ENCODE measurements around the gene MYLK3.

Gene MYLK3

GRCh38 chr16:46757339-46758050 is 9.4 kb upstream of the MYLK3 start:
- no peak for DNase-seq

- no peak for DNase-seq
Measured at GRCh38 chr16:46756772-46757171, 8.6 kb upstream of the MYLK3 start.

- no peak for DNase-seq
Measured at GRCh38 chr16:46753015-46753414, 4.9 kb upstream of the MYLK3 start.

DNA sequence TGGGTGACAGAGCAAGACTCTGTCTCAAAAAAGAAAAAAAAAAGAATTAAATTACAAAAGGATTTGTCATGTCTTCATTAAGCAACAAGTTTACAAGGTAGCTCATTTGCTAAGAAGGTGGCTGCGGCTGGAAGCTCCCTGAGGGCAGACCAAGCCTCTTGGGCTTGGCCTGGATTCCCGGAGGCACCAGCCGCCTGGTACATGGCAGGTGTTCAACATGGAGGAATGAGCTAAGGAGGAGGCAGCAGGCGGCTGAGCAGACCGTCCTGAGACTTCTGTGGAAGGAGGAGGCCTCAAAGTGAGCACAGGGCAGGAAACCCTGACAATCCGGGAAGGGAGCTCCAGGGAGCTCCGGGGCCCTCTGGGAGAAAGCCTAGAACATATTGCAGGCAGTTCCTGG is 3.2 kb upstream of the MYLK3 start:
- no peak for DNase-seq

DNA sequence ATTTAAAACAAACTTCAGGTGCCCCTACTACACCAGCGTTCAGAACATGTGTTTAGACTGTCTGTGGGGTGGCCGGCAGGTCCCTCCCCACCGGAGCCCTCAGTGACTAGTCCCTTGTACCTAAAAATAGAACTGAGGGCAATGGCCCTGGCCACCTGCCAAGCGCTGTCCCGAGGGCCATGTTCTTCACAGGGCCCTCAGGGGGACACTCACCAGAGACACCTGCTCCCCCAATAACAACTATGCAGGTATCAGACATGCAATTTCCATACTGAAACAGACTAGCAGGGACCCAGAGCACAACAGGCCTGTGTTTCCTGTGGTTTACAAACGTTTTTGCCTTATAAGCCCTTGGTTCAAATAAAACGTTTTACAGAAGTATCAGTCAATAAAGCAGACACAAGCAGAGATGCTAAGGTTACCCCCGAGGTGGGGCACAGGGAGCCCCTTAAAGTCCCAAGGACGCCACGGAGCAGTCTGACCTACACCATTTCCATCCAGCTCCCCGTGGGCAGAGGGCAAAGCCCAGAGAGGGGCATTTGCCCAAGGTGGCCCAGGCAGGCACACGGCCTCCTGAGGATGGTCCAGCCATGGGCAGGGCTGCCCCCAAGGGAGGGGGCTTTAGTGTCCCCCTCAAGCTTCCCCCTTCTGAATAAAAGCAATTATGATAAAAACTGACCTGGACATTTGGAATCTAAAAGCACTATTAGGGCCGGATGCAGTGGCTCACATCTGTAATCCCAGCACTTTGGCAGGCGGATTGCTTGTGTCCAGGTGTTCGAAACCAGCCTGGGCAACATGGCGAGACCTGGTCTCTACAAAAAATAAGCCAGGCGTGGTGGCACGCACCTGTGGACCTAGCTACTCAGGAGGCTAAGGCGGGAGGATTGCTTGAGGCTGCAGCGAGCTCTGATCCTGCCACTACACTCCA is 896 bp upstream of the MYLK3 start:
- peak; percentile 29 for DNase-seq

DNA sequence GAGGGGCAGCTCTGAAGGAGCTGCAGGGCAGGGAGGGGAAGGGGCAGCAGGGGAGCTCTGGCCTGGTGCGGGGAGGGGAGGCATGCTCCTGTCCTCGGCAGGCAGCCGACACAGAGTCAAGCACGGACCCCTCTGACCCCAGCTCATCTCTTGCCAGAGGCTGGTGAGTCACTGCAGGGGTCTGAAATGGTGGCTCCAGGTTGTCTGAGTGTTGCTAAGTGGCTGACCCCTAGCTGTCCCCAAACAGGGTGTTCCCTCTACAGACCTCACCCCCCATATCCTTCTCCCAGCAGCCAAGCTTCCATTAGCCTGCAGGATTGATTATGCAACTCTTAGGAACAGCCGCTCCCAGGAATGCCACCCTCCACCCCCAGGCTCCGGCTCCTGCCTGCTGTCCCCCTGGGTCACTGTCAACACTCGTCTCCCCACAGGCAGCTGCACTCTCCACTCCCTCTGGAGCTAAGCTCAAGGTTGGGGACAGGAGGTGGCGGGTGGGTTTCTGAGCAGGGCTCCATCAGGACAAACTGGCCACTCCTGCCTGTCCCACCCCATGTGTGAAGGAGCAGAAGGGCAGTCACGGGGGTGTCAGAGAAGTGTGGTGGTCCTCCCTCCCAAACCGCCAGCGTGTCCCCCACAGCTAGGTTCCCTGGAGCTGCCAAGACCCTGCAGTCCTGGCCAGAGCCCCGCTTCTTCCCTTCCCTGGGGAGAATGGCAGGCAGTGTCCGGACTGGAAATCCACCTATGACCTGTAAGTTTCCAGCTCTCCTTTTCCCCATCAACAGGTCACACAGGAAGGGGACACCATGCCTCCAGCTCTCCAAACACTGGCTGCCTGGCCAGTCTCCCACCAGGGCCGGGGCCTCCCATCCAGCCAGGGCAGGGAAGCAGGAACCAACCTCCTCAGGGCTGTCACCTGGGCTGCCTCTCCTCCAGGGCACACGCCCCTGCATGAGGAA is 1.0 kb downstream of the MYLK3 start:
- no peak for DNase-seq

DNA sequence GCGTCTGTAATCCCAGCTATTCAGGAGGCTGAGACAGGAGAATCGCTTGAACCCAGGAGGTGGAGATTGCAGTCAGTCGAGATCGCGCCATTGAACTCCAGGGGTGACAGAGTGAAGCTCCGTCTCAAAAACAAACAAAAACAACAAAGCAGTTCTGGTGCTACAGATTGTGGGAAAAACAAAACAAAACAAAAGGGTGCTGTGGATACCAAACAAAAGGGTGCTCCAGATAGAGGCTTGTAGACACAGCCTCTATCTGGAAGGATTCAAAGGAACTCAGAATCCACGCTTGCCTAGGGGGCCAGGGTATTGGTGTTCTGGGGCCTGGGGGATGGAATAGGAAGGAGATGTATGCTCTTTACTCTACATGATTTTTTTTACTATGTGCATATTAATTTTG is 2.5 kb downstream of the MYLK3 start:
- no peak for DNase-seq

GRCh38 chr16:46743232-46743719 is 4.9 kb downstream of the MYLK3 start:
- no peak for DNase-seq

GRCh38 chr16:46739934-46740333 is 8.2 kb downstream of the MYLK3 start:
- no peak for DNase-seq

DNA sequence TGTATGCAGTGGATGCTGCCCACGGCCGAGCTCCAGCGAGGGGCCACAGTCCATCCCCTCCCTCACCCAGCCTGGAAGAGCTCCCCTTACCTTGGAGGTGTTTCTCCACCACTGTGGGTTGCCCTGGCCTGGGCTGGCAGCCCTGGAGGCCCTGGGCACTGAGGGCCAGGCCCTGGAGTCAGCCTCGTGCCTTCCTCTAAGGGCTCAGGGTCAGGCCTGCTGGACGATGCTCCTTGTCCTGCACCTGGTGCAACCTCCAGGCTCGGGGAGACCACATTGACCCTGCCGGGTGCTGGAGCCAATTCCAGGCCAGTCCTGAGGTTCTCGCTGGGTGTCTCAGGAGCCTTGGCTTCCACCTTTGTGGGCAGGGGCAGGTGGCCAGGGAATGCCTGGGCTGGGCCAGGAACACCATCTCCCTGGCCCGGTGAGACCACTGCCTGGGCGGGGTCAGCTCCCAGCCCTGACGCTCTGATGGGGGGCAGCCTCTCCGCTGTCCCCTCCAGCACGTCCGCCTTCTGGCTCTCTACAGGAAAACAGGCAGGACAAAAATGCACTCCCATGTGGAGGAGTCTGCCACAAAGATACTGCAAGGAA is 10.4 kb downstream of the MYLK3 start:
- no peak for DNase-seq

GRCh38 chr16:46736695-46737094 is 11.4 kb downstream of the MYLK3 start:
- DNase-seq = no peak

- no peak for DNase-seq
Measured at GRCh38 chr16:46733319-46733830, 14.8 kb downstream of the MYLK3 start.

DNA sequence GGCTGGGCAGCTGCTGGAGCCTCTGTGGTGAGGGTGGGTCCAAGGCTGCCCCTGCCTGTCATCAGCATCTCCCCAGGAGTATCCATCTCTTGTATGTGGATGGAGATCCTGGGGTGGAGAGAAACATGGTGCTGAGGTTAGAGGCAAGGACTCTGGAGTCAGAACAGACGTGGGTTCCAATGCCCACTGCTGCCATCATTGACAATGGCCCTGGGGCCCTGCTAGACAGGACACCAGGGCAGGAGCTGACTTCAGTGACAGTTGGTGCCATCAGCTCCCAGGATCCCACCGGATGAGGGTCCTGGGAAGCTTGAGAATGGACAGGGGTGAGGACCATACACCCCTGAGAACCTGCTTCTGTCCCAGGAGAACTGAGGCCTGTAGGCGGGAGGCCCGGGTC is 15.6 kb downstream of the MYLK3 start:
- no peak for DNase-seq

GRCh38 chr16:46731691-46732555 is 16.2 kb downstream of the MYLK3 start:
- DNase-seq = no peak

DNA sequence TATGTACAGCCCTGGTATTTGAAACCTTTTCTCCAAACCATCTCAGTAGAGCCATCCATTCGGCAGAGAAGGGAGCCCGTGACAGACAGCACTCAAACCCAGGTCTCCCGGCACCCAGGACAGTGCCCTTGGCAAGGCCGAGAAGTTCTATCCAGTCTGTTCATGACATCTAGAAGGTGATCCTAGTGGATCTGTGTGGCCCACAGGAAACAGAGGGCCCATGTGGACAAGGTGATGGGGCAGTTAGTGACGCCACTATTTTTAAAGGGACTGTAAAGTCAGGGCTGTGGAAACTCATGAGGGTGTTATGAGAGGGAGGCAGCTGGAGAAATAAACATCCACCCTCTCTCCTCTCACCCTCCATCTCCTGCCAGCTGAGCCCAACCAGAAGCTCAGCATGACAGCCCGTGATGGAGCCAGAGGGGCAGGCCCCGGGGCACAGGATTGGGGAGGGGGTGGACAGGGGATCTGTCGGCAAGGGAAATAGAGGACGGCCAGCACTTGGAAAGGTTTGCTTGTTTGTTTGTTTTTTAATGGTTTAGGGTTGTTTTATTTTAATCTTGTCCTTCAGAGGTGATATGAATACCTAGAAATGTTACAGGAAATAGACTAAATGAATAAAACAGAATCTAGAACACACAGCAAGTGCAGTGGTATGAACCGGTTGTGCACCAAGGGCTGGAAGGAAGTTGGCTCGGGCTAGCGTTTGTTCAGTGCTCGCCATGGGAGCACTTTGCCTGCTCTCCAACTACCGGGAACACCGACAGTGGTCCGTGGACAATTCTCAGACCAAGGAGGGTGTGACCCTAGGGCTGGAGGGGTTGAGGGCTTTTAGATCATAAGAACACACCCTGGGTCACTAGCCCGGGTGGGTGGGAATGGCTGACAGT is 17.1 kb downstream of the MYLK3 start:
- no peak for DNase-seq

DNA sequence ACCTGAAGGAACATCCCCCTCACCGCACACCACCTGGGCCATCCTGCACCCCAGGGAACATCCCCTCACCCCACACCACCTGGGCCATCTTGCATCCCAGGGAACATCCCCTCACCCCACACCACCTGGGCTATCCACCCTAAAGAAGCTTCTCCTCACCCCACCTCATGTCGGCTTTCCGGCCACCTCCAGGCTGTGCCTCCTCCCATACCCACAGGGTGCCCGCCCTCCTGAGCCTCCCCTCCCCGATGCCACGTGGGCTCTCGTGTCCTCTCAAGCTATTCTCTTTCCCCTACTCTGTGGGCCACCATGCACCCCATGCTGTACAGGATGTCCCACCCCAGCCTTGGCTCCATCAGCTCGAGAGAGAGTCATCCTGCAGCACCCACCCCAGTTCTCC is 18.0 kb downstream of the MYLK3 start:
- no peak for DNase-seq

GRCh38 chr16:46729326-46729995 is 18.7 kb downstream of the MYLK3 start:
- DNase-seq = no peak

GRCh38 chr16:46728806-46729205 is 19.3 kb downstream of the MYLK3 start:
- no peak for DNase-seq

DNA sequence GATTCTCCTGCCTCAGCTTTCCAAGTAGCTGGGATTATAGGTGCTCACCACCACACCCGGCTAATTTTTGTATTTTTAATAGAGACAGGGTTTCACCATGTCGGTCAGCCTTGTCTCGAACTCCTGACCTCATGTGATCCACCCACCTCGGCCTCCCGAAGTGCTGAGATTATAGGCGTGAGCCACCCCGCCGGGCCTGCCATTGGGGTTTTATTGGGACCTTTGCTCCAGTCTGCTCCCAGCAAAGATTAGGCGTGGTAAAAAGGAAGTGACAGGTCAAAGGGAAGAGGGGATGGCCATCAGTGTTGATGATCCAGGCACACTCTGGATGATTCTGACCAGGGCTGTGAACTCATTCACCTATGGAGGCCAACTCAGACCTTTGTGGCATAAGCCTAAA is 20.5 kb downstream of the MYLK3 start:
- no peak for DNase-seq

GRCh38 chr16:46727184-46727583 is 21.0 kb downstream of the MYLK3 start:
- DNase-seq = no peak

All from NCI-H2171 (cell line).